ENCODE measurements around the gene VSIG10L2. TPM values are rescaled to one million over a fixed set of nuclear protein-coding genes. Genes with fewer than 3 reads are reported as not detected.

VSIG10L2 gene
- total RNA-seq, 2 donors from 2014 or later, result not detected

DNA sequence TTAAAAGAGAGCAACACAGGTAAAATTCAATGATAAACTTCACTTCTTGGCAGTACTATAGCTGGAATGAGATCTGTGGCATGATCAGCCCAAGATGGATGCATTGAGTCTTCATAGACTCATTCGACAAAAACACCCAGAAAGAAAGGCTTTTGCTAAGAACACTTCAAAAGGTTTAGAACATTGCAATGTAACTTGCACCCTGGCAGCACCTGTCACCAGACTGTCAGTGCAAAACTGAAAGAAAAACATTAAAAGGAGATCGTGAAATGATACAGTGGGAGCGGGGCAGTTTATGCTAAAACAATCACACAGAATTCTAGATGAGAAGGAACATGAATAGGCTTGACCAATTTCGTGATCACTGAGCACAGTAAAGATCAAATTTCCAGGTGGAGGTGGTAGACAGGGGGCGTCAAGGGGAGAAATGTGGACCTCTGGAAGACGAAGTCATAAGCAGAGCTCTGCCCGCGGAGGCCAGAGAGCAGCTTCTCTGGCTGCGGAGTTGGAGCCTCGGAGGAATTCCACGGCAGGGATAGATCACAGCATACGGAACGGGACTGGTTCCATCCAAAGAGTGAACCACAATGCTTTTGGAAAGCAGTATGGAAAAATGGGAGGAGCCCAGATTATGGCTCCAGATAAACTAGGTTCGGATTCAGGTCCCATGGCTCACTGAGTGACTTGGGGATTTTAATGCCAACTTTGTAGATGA lies 11.9 kb downstream of the VSIG10L2 start:
- no peak overlapping the region for H3K27ac Mint-ChIP-seq
- H3K36me3 Mint-ChIP-seq (ENCODE audit: low read depth), result no peaks in the 10 kb centered on the region
- peaks cover 6% of the 10 kb centered on the region for H3K4me1 Mint-ChIP-seq
- no peaks in the 10 kb centered on the region for H3K27me3 Mint-ChIP-seq
- no peak overlapping the region for H3K4me3 Mint-ChIP-seq
- no peak for ATAC-seq (replicated peaks)
- no peaks in the 10 kb centered on the region for H3K9me3 Mint-ChIP-seq

DNA sequence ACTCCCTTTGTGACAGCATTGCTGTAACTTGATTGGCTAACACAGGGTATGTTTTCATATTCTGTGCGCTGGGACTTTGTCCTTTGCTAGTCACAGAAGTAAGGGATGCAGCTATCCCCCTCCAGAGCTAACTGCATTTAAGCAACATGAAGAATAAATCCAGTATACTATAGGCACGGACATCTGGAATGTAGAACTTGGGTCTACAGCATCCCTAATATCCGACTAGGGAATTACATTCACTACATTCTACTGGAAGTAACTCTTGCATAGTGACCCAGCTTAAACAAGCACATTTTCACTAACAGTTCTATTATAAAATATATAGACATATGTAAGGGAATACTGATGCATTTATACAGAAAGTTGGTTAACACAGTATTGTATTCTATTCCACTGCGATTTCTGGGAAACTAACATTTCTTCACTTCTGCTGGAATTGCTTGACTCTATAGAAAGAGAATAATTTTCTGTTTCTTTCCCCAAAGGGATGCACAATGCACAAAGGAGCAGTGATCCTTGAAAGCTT lies 13.1 kb downstream of the VSIG10L2 start:
- no peaks in the 10 kb centered on the region for H3K27me3 Mint-ChIP-seq
- peaks cover 6% of the 10 kb centered on the region for H3K4me1 Mint-ChIP-seq
- no peak overlapping the region for H3K27ac Mint-ChIP-seq
- no peak overlapping the region for H3K4me3 Mint-ChIP-seq
- ATAC-seq (replicated peaks), result no peak
- no peaks in the 10 kb centered on the region for H3K9me3 Mint-ChIP-seq
- no peaks in the 10 kb centered on the region for H3K36me3 Mint-ChIP-seq (ENCODE audit: low read depth)

DNA sequence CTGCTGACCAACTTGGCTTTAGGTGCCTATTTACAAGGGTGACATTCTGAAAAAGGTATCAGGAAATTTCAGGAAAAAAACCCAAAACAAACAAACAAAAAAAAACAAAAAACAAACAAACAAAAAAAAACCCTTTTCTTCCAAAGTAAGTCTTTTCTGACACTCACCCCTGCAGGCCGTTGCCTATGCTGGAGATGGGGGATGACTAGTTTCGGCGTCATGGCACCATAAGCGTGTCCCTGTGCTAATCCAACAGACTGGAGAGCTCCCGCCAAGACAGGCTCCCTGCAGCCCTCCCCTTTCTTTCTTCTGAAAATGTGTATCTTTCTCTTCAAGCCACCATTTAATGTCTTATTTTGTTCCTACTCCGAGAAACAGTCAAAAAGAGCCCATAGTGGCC lies 13.7 kb downstream of the VSIG10L2 start:
- Mint-ChIP-seq H3K27ac (no peak overlapping the region), H3K4me3 (no peak overlapping the region), H3K4me1 (peaks cover 6% of the 10 kb centered on the region), H3K9me3 (no peaks in the 10 kb centered on the region), H3K36me3 (ENCODE audit: low read depth) (no peaks in the 10 kb centered on the region), H3K27me3 (no peaks in the 10 kb centered on the region)
- ATAC-seq (replicated peaks), result no peak

DNA sequence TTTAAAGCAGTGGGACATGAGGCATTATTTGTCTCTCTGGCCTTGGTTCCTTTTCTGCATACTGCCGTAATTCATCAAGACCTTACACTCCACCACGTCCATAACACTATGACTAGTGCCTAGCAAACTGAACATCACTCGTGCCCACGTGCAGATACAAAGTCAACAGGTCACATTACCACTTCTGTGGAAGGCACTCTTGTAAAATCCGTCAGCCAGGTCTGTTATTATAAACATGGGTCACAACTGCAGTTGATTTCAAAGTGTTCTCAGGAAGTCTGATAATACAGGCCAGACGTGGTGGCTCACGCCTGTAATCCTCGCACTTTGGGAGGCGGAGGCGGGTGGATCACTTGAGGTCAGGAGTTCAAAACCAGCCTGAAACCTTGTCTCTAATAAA lies 14.1 kb downstream of the VSIG10L2 start:
- ATAC-seq (replicated peaks), result no peak

DNA sequence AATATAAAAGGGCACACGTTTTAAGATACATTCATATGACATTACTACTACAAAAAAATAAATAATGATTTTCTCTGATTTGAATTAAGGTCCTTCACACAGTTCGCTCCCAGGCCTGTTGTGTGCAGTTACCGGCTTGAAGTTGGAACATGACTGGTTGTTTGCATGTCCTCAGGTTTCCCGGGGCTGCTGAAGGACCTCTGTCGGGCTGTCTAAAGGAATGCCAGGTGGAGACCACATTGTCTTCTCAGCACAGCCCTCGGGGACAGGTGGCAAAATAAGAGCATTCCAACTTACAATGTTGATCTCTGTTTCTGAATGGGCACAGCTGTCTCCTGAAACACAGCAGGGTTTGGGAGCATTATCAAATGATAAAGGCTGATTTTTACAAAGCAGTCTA lies 14.9 kb downstream of the VSIG10L2 start:
- H3K9me3 Mint-ChIP-seq, result no peaks in the 10 kb centered on the region
- H3K36me3 Mint-ChIP-seq (ENCODE audit: low read depth), result no peaks in the 10 kb centered on the region
- peaks cover 6% of the 10 kb centered on the region for H3K4me1 Mint-ChIP-seq
- no peak overlapping the region for H3K27ac Mint-ChIP-seq
- H3K4me3 Mint-ChIP-seq, result no peak overlapping the region
- no peak for ATAC-seq (replicated peaks)
- H3K27me3 Mint-ChIP-seq, result no peaks in the 10 kb centered on the region

More for the DNA sequence above, 14.1 kb downstream of the VSIG10L2 start:
- Mint-ChIP-seq H3K36me3 (ENCODE audit: low read depth) (no peaks in the 10 kb centered on the region), H3K4me1 (peaks cover 6% of the 10 kb centered on the region), H3K27me3 (no peaks in the 10 kb centered on the region), H3K27ac (no peak overlapping the region), H3K9me3 (no peaks in the 10 kb centered on the region), H3K4me3 (no peak overlapping the region)

DNA sequence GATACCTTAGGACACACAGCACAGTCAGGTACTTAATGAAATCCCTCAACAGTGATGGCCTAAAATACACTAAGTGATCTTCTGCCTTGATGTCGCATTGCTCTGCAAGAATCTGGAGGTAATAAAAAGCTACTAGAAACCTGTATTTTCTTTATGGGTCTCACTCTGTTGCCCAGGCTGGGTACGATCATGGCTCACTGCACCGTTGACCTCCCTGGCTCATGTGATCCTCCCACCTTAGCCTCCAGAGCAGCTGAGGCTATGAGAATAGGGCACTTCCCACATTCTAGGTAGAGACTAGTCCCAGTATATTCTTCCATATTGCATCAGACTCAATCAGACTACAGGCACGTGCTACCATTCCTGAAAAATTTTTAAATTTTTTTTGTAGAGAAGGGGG lies 21.7 kb downstream of the VSIG10L2 start:
- Mint-ChIP-seq H3K27ac (no peak overlapping the region), H3K4me1 (no peaks in the 10 kb centered on the region), H3K36me3 (ENCODE audit: low read depth) (no peaks in the 10 kb centered on the region), H3K4me3 (no peak overlapping the region), H3K9me3 (no peaks in the 10 kb centered on the region), H3K27me3 (no peaks in the 10 kb centered on the region)
- ATAC-seq (replicated peaks), result no peak

DNA sequence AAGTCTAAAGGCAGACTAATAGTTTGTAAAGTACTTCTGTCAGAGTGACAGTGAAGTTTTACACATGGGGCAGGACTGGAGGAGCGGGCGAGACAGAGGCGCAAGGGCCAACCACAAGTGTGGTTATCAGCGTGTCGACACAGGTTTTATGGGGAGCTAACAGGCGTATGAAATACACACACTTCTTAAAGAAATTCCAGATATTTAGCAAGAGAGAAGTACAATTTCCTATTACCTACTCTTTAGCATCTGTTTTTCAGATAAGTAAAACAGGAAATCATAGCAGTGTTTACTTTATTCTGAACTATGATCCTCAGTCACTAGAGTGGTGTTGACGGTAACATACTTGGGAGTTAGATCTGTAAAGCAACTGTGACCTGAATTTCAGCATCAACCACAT lies 22.5 kb downstream of the VSIG10L2 start:
- Mint-ChIP-seq H3K4me3 (no peak overlapping the region), H3K27me3 (no peaks in the 10 kb centered on the region), H3K4me1 (no peaks in the 10 kb centered on the region), H3K27ac (no peak overlapping the region), H3K36me3 (ENCODE audit: low read depth) (no peaks in the 10 kb centered on the region), H3K9me3 (no peaks in the 10 kb centered on the region)
- no peak for ATAC-seq (replicated peaks)

DNA sequence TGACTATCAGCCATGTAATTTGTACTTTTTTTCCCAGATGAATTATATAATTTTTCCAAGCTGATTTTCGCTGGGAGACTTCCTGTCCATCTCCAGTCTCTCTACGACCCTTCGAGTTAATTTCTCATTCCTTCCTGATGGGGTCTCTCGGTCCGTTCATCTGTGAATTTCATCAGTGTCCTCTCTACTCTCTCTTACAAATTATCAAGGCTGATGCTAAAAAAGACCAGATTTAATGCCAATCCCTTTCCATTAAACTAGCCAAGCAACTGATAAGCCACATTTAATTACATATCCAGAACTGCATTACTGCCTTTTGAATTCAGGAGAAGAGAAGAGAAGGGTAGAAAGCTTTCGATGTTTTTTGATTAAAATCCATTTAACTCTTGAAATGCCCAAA lies 25.8 kb downstream of the VSIG10L2 start:
- H3K4me1 Mint-ChIP-seq, result no peaks in the 10 kb centered on the region
- no peaks in the 10 kb centered on the region for H3K9me3 Mint-ChIP-seq
- H3K36me3 Mint-ChIP-seq (ENCODE audit: low read depth), result no peaks in the 10 kb centered on the region
- no peak overlapping the region for H3K4me3 Mint-ChIP-seq
- no peak for ATAC-seq (replicated peaks)
- H3K27me3 Mint-ChIP-seq, result no peaks in the 10 kb centered on the region
- H3K27ac Mint-ChIP-seq, result no peak overlapping the region

DNA sequence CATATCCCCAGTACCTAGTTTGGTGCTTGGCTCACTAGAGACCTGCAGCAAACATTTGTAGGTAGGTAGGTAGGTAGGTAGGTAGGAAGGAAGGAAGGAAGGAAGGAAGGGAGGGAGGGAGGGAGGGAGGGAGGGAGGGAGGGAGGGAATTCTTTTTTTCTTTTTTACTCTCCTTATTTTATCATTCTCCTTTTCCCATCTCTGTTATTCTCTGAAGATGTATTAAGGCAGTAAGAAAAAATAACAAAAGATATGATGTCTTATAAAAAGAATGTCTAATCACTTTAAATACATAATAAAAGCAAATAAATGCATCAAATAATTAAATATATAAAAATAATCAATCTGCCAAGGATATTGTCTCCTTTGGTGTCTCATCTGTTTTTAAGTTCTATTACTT lies 28.4 kb downstream of the VSIG10L2 start:
- Mint-ChIP-seq H3K27me3 (no peaks in the 10 kb centered on the region), H3K27ac (no peak overlapping the region), H3K36me3 (ENCODE audit: low read depth) (no peaks in the 10 kb centered on the region), H3K4me1 (no peaks in the 10 kb centered on the region), H3K4me3 (no peak overlapping the region), H3K9me3 (no peaks in the 10 kb centered on the region)
- ATAC-seq (replicated peaks), result no peak

DNA sequence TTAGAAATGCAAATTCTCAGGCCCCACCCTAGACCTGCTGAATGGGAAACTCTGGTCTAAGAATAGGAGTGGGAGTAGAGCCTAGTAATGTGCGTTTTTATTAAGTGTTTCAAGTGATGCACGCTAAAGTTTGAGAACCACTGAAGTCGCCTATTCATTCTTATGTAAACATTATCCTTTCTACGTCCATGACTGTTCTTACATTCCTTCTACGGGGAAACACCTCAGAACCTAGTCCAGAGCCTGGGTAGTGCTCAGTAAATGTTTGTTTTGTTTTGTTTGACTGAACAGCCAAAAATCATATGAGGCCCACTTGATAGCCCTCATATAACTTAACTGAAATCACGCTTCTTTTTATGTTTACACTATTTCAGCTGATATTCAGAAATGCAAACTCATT lies 29.8 kb downstream of the VSIG10L2 start:
- no peaks in the 10 kb centered on the region for H3K4me1 Mint-ChIP-seq
- no peaks in the 10 kb centered on the region for H3K27me3 Mint-ChIP-seq
- no peak overlapping the region for H3K27ac Mint-ChIP-seq
- ATAC-seq (replicated peaks), result no peak
- H3K9me3 Mint-ChIP-seq, result no peaks in the 10 kb centered on the region
- H3K36me3 Mint-ChIP-seq (ENCODE audit: low read depth), result no peaks in the 10 kb centered on the region
- H3K4me3 Mint-ChIP-seq, result no peak overlapping the region

DNA sequence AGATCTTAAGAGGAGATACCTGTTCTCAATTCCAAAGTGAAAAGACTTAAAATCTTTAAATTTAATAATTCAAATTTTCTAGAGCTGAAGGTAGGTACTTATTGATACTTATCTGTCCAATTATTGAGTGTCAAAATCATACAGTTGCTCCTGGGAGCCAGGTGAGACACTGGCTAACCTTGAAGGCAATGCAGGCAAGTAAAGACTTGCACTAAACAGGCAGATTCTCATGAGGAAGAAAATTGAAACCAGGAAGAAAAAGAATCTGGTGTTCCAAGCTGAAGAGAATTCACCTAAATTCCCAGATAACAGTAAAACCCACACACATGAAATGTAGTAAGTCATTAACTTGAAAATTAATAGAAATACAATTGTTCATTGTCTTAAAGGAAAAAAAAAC lies 30.3 kb downstream of the VSIG10L2 start:
- Mint-ChIP-seq H3K9me3 (no peaks in the 10 kb centered on the region), H3K27me3 (no peaks in the 10 kb centered on the region), H3K36me3 (ENCODE audit: low read depth) (no peaks in the 10 kb centered on the region), H3K4me3 (no peak overlapping the region), H3K4me1 (no peaks in the 10 kb centered on the region), H3K27ac (no peak overlapping the region)
- ATAC-seq (replicated peaks), result no peak

DNA sequence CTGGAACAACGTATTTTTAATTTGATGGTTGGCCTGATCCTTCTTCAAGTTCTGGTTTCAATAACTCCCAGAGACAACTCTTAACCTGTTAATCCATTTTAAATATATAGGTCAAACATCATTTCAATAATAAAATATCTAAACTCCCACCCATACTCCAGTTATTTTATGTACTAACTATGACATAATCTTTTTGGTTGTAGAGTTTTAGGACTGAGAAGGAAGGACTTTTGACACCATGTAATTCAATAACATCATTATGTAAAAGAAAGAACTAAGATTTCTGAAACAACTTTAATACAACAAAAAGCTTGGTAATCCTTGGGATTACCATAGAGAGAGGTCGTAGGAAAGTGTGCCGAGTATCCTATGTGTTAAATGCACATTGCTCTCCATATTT lies 31.5 kb downstream of the VSIG10L2 start:
- no peak for ATAC-seq (replicated peaks)
- no peaks in the 10 kb centered on the region for H3K36me3 Mint-ChIP-seq (ENCODE audit: low read depth)
- H3K4me3 Mint-ChIP-seq, result no peak overlapping the region
- no peaks in the 10 kb centered on the region for H3K9me3 Mint-ChIP-seq
- no peak overlapping the region for H3K27ac Mint-ChIP-seq
- H3K4me1 Mint-ChIP-seq, result no peaks in the 10 kb centered on the region
- no peaks in the 10 kb centered on the region for H3K27me3 Mint-ChIP-seq

DNA sequence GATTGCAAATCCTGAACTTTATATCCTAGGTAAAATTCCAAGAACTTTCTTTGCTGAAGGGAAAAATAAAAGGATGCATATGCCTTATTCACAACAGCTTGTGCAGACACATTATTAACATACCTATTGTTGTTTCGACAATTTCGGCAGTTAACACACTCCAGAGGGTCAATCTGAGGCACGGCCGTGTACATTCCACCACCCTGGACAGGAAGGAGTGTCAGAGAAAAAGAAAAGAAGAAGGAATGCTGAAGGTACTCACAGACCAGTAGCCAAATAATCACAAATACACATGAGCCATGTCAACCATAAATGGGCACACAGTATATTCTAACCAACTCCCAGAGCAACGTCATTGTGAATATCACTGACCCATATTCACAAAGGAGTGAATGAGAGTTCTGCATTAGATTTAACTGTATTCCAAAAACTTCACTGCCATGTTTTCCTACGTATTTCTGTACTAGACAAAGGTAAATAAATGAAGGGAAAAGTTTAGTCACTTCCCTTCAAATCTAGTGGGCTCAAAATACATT lies 32.4 kb downstream of the VSIG10L2 start:
- no peak for ATAC-seq (replicated peaks)
- H3K36me3 Mint-ChIP-seq (ENCODE audit: low read depth), result no peaks in the 10 kb centered on the region

DNA sequence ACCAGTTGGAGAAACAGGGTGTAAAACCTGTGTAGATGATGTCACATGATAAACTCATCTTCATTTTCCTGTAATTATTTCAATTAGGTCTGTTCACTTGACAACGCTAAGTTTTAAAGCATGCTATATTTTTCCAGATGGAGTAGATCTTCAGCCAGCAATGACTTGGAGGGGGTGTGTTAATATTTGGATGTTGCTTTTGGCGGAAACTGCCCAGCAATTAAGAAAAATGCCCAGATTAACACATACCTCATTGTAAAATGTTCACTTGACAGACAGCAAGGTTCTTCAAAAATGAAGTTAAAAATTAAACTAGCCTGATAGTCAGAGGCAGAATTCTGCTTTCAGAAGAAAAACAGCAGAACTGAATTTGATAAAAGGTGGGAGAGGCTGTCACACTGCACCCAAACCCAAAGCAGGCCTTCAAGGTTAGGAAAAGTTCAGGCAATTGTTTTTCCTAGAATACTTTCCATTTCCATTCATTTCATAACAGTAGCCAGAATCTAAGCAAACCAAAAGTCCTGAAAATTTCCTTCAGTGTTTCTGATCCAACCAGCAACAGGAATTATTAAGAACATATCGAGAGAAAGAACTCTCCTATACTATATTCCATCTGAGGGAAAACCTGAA lies 33.0 kb downstream of the VSIG10L2 start:
- H3K4me3 Mint-ChIP-seq, result no peak overlapping the region
- H3K4me1 Mint-ChIP-seq, result no peaks in the 10 kb centered on the region
- no peaks in the 10 kb centered on the region for H3K27me3 Mint-ChIP-seq
- H3K9me3 Mint-ChIP-seq, result no peaks in the 10 kb centered on the region
- H3K36me3 Mint-ChIP-seq (ENCODE audit: low read depth), result no peaks in the 10 kb centered on the region
- no peak for ATAC-seq (replicated peaks)
- H3K27ac Mint-ChIP-seq, result no peak overlapping the region

More for the DNA sequence above, 32.4 kb downstream of the VSIG10L2 start:
- H3K27me3 Mint-ChIP-seq, result no peaks in the 10 kb centered on the region
- H3K4me3 Mint-ChIP-seq, result no peak overlapping the region
- H3K27ac Mint-ChIP-seq, result no peak overlapping the region
- no peaks in the 10 kb centered on the region for H3K9me3 Mint-ChIP-seq
- no peaks in the 10 kb centered on the region for H3K4me1 Mint-ChIP-seq

DNA sequence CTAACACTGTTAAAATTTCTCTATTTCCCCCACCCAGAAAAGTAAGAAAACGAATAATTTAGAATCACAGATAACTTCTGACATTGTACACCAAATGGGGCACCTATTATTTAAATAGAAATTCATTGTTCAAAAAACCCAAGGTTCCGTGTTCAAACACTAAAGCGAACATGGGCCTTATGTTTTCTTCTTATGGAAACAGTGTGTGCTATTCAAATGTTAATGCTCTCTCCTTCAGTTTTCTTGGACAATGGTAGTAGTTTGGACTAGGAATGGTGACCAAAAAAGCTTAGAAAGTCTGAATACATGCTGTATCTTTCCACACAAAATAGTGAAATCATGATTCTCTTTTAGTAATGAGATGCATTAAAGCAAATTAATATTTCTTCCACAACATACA lies 33.7 kb downstream of the VSIG10L2 start:
- Mint-ChIP-seq H3K27me3 (no peaks in the 10 kb centered on the region), H3K27ac (no peak overlapping the region), H3K4me3 (no peak overlapping the region), H3K36me3 (ENCODE audit: low read depth) (no peaks in the 10 kb centered on the region), H3K9me3 (no peaks in the 10 kb centered on the region), H3K4me1 (no peaks in the 10 kb centered on the region)
- ATAC-seq (replicated peaks), result no peak
